DMS153 treated with DMSO at 0.1 percent for 48 hours (cell line): Measurements from ENCODE around the gene DNAJC7.
"Not testable (repeated sequence)": the region's sequence is repeated elsewhere in the genome, so short reads cannot be mapped to it uniquely, and the experiment has no call there.

Experiments
- DNase-seq: peaks from one replicate; lab custom pipeline; 2025; ENCODE audit not compliant: unreplicated experiment; lab: John Stamatoyannopoulos, UW

Gene DNAJC7

DNA sequence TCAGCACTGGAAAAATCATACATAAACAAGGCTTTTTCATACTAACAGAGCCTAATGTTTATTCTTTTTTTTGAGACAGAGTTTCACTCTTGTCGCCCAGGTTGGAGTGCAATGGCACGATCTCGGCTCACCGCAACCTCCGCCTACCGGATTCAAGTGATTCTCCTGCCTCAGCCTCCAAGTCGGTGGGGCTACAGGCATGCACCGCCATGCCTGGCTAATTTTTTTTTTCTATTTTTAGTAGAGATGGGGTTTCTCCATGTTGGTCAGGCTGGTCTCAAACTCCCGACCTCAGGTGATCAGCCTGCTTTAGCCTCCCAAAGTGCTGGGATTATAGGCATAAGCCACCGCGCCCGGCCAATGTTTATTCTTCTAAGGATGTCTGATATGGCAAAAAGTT is 3.5 kb downstream of the DNAJC7 start:
- DNase-seq = not testable (repeated sequence)

DNA sequence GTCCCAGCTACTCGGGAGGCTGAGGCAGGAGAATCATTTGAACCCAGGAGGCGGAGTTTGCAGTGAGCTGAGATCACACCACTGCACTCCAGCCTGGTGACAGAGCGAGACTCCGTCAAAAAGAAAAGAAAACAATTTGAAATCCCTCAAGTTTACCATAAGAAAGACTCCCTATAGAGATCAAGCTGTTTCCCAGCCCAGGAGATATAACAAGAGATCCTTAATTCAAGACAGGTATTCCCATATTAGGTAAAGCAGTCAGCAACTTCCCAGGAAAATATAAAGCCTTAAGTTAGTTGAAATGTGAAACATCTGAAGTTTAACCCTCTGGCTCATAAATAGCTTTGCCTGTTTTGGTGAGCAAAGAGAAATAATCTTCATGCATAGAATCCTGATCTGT is 4.9 kb downstream of the DNAJC7 start:
- DNase-seq = not testable (repeated sequence)

- no peak for DNase-seq
Measured at GRCh38 chr17:42010898-42011516, 6.2 kb downstream of the DNAJC7 start.

DNA sequence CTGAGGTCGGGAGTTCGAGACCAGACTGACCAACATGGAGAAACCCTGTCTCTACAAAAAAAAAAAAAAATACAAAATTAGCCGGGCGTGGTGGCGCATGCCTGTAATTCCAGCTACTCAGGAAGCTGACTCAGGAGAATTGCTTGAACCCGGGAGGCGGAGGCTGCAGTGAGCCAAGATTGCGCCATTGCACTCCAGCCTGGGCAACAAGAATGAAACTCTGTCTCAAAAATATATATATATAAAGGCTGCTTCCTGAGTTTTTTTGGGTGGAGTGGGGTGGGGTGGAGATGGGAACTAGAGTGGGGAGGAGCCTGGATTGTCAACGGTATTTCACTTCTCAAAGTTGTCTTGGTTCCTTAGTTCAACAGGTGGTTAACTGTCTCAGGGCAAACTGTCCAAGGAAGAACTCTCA is 7.0 kb downstream of the DNAJC7 start:
- DNase-seq = not testable (repeated sequence)

DNA sequence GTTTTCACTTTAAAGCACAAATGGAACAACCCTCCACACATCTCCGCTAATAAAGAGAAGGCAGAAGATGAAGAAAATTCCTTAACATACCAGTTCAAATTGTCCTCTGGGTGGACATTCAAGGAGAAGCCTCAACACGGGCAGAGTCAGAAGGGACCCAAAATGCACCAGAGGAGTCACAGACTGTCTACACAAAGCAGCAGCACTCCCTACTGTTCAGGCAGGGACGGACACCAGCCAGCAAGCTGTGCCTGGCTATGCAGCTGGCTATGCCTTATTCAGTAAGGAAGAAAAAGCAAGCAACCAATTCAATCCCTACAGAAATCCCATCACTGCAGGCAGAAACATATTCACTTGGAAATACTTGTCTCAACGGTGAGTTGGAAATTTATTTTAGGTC is 8.1 kb downstream of the DNAJC7 start:
- no peak for DNase-seq

- no peak for DNase-seq
Measured at GRCh38 chr17:42005166-42005565, 12.1 kb downstream of the DNAJC7 start.

GRCh38 chr17:42002792-42003301 is 14.4 kb downstream of the DNAJC7 start:
- DNase-seq = no peak

DNA sequence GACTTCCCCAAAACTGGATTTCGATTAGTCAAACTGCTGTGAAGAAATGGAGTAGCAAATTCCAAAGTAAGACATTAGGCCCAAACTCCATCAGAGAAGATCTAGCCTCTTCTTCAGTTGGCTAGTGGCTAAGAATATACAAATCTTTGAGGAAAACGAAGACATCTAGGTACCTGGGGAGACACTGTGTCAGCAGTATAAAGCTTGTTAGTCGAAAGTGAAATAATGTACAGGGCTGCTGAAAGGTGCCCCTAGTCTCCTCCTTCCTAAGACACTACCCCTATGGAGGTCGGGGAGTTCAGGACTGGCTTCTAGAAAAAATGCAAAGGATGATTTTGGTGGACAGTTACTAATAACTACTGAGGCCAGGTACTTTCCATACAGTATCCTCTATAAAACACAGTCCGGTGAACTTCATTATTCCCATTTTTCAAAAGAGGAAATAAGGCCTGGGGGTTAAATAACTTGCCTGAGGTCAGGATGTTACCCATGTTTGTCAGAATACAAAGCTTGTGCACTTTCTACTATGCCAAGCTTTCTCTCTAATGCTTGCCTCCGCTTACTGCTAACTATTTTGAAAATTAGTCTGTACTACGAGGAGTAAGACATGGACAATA is 15.0 kb downstream of the DNAJC7 start:
- no peak for DNase-seq

GRCh38 chr17:42001729-42002128 is 15.5 kb downstream of the DNAJC7 start:
- DNase-seq = no peak

GRCh38 chr17:42000413-42001133 is 16.7 kb downstream of the DNAJC7 start:
- DNase-seq = no peak

GRCh38 chr17:41998497-41998896 is 18.7 kb downstream of the DNAJC7 start:
- DNase-seq = no peak

- no peak for DNase-seq
Measured at GRCh38 chr17:41996855-41997164, 20.4 kb downstream of the DNAJC7 start.

- no peak for DNase-seq
Measured at GRCh38 chr17:41992576-41992975, 24.7 kb downstream of the DNAJC7 start.

GRCh38 chr17:41989702-41990419 is 27.4 kb downstream of the DNAJC7 start:
- DNase-seq = no peak

DNA sequence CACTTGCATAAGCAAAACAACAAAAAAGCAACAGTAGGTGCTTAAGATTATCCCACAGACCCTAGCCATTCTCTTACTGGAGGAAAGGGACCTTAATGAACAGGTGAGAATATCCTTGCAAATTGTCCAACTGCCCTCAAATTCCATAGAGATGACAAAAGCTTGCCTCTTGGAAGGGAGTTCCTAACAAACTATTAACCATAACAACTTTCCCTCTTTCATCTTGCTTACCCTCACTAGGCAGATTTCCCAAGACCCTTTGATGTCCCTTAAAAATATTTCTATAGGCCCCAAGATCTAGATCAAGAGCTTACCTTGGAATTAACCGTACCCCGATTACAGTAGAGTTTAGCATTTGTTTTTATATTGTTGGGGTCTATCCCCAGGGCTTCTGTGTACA is 28.8 kb downstream of the DNAJC7 start:
- no peak for DNase-seq

- no peak for DNase-seq
Measured at GRCh38 chr17:41987642-41988041, 29.6 kb downstream of the DNAJC7 start.

- DNase-seq = no peak
Measured at GRCh38 chr17:41986634-41987033, 30.6 kb downstream of the DNAJC7 start.

DNA sequence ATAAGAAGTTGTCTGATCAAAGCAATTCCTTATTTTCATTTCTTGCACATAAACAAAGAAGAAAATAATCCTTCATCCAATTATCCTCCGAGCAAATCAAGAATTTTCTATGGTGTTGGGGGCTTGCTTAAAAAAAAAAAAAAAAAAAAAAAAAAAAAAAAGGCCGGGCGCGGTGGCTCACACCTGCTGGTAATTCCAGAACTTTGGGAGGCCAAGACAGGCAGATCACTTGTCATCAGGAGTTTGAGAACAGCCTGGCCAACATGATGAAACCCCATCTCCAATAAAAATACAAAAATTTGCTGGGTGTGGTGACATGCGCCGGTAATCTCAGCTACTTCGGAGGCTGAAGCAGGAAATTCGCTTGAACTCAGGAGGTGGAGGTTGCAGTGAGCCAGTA is 31.3 kb downstream of the DNAJC7 start:
- no peak for DNase-seq

GRCh38 chr17:41984454-41984853 is 32.8 kb downstream of the DNAJC7 start:
- DNase-seq = no peak

GRCh38 chr17:41982026-41982760 is 35.0 kb downstream of the DNAJC7 start:
- DNase-seq = no peak

DNA sequence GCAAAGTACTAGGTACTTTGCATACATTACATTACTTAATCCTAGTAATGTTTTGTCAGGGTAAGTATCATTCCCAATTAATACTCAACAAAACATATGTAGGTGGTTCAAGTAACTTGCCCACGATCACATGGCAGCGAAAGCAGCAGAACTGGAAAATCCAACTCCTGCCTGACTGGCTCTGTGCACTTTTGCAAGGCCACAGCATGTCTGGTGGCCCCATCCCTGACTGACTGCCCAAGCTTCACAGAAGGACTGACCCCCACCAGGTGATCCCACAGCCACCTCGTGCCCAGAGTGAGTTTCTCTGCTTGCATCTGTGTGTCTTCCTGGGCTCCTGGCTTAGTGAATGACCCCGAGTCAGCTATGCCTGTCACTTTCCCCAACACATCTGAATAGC is 39.2 kb downstream of the DNAJC7 start:
- no peak for DNase-seq
